Measurements from ENCODE around the gene KAT6B. TPM values are rescaled to one million over a fixed set of nuclear protein-coding genes. Genes with fewer than 3 reads are reported as not detected.

The KAT6B gene
- total and polyA plus RNA-seq, 2 experiments from 2014 or later = 7.7 to 12.4 TPM

DNA sequence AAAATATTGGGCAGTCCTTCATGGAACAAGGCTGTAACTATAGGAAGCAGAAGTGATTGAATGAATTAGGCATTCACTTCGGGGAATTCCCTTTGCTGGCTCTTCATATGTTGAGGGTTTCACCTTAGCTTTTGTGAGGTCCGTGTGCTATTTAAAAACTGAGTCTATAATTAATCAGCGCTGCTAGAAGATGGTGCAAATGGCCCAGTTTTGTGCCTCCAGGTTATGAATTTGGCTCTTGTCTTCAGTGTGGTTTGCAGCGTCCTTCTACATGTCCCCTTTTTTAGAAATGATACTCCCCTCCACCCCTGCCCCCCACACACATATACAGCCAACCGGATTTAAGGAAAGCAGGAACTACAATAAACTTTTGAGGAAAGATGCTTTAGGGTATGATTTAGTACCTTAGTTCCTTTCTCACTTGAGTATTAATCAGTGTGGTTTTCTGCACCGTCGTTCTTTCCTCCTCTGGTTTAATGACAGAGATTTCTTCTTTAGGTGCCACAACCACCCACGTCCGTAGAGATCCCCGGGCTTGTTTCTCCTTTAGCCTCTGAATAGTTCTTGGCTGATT lies 174.4 kb downstream of the KAT6B start:
- 82% methylated on average over 10 of the region's 10 CpGs for WGBS, 2 experiments (ENCODE audit: low coverage in 1 of 2, low lambda C conversion rate in 2 of 2, missing lambda C conversion rate in 2 of 2)
- no peak for TF ChIP-seq EZH2phosphoT487 (IDR thresholded peaks at IDR 0.05; ENCODE audit: insufficient read depth, low read depth)
- TF ChIP-seq EZH2 (IDR thresholded peaks at IDR 0.05; ENCODE audit: insufficient read depth, poor library complexity, severe bottlenecking) = no peak
- no peak overlapping the region for H3K4me3 ChIP-seq

GRCh38 chr10:75001715-75002350 lies 175.4 kb downstream of the KAT6B start:
- TF ChIP-seq EZH2 (IDR thresholded peaks at IDR 0.05; ENCODE audit: insufficient read depth, poor library complexity, severe bottlenecking) = no peak
- no peak for TF ChIP-seq EZH2phosphoT487 (IDR thresholded peaks at IDR 0.05; ENCODE audit: insufficient read depth, low read depth)
- Histone ChIP-seq H3K4me1 (ENCODE audit: insufficient read depth) (no peaks in the 10 kb centered on the region), H3K9me2 (ENCODE audit: insufficient read depth) (no peaks in the 10 kb centered on the region), H3K79me2 (ENCODE audit: insufficient read depth) (no peaks in the 10 kb centered on the region), H3K4me3 (no peak overlapping the region), H4K20me1 (ENCODE audit: insufficient read depth) (no peaks in the 10 kb centered on the region), H3K27ac (no peak overlapping the region), H2AFZ (no peak overlapping the region), H3K36me3 (ENCODE audit: low read depth) (peaks cover 4% of the 10 kb centered on the region; the same call in 1 of the 2 replicates), H3K4me2 (ENCODE audit: unreplicated experiment) (no peak overlapping the region), H3K9me3 (ENCODE audit: low read depth) (no peaks in the 10 kb centered on the region), H3K9ac (no peak overlapping the region), H3F3A (ENCODE audit: insufficient read depth) (no peaks in the 10 kb centered on the region), H3K27me3 (replicated peaks; ENCODE audit: insufficient read depth) (no peaks in the 10 kb centered on the region)
- WGBS, 2 experiments (ENCODE audit: low coverage in 1 of 2, low lambda C conversion rate in 2 of 2, missing lambda C conversion rate in 2 of 2) = 93 to 96% methylated on average over 5 of the region's 5 CpGs
- no peak for DNase-seq
- in situ Hi-C loops (cut with MboI) = no loop called here

More for the DNA sequence above, 174.4 kb downstream of the KAT6B start:
- Histone ChIP-seq H3K9me2 (ENCODE audit: insufficient read depth) (no peaks in the 10 kb centered on the region), H3K4me1 (ENCODE audit: insufficient read depth) (no peaks in the 10 kb centered on the region), H3F3A (ENCODE audit: insufficient read depth) (no peaks in the 10 kb centered on the region), H3K79me2 (ENCODE audit: insufficient read depth) (no peaks in the 10 kb centered on the region), H3K27me3 (replicated peaks; ENCODE audit: insufficient read depth) (no peaks in the 10 kb centered on the region), H3K27ac (no peak overlapping the region), H3K4me2 (ENCODE audit: unreplicated experiment) (no peak overlapping the region), H3K9me3 (ENCODE audit: low read depth) (no peaks in the 10 kb centered on the region), H4K20me1 (ENCODE audit: insufficient read depth) (no peaks in the 10 kb centered on the region), H3K9ac (no peak overlapping the region), H3K36me3 (ENCODE audit: low read depth) (peaks cover 3% of the 10 kb centered on the region; the same call in 1 of the 2 replicates), H2AFZ (no peak overlapping the region)
- in situ Hi-C loops (cut with MboI) = no loop called here
- no peak for DNase-seq

DNA sequence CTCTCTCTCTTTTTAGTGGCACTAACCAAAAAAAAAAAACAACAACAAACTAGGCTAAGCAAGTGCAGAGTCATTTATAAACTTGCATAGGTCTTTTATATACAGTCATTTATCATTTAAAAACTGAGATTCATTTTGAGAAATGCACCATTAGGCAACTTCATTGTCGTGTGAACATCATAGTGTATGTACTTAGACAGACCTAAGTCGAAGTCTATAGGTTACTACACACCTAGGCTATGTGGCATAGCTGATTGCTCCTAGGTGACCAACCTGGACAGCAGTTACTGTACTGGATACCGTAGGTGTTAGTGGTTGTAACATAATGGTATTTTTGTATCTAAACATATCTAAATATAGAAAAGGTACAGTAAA lies 175.9 kb downstream of the KAT6B start:
- H3K4me3 ChIP-seq = no peak overlapping the region
- TF ChIP-seq EZH2 (IDR thresholded peaks at IDR 0.05; ENCODE audit: insufficient read depth, poor library complexity, severe bottlenecking) (no peak), EZH2phosphoT487 (IDR thresholded peaks at IDR 0.05; ENCODE audit: insufficient read depth, low read depth) (no peak)

DNA sequence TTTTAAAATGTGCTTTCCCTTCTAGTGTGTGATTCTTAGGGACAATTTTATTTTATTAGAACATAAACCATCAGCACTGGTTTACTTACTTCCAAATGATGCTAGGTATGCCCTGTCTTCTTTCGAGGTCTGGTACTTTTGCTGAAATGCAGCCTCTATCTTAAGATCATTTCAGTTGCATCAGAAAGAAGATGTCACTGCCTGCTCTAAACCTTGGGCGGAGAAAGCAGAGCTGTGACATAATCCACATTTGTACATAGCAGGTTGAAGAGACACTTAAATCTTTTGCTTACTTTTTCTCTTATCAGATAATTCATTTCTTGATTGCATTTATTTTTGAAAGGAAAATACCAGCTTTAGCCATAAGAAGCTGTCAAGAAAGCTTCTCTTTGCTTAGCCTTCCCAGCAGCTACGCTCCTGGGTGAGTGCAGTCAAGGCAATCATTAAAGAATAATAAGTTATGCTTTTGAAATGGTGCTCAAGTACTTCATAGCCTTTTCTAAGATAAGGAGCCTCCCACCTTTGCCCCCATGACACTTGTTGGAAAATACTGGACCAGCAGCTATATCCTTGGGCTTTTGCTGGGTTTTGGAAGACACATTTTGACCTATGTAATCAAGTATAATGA lies 176.7 kb downstream of the KAT6B start:
- Histone ChIP-seq H3K4me1 (ENCODE audit: insufficient read depth) (no peaks in the 10 kb centered on the region), H3K9ac (no peak overlapping the region), H3K27ac (no peak overlapping the region), H3K36me3 (ENCODE audit: low read depth) (peaks cover 4% of the 10 kb centered on the region; the same call in 1 of the 2 replicates), H3K4me3 (no peak overlapping the region), H2AFZ (no peak overlapping the region), H3K9me3 (ENCODE audit: low read depth) (no peaks in the 10 kb centered on the region), H3K79me2 (ENCODE audit: insufficient read depth) (no peaks in the 10 kb centered on the region), H3K4me2 (ENCODE audit: unreplicated experiment) (no peak overlapping the region), H3F3A (ENCODE audit: insufficient read depth) (no peaks in the 10 kb centered on the region), H3K27me3 (replicated peaks; ENCODE audit: insufficient read depth) (no peaks in the 10 kb centered on the region), H4K20me1 (ENCODE audit: insufficient read depth) (no peaks in the 10 kb centered on the region), H3K9me2 (ENCODE audit: insufficient read depth) (no peaks in the 10 kb centered on the region)
- no peak for DNase-seq
- in situ Hi-C loops (cut with MboI) = no loop called here
- 87 to 90% methylated on average over 3 of the region's 3 CpGs for WGBS, 2 experiments (ENCODE audit: low coverage in 1 of 2, low lambda C conversion rate in 2 of 2, missing lambda C conversion rate in 2 of 2)
- TF ChIP-seq EZH2phosphoT487 (IDR thresholded peaks at IDR 0.05; ENCODE audit: insufficient read depth, low read depth) (no peak), EZH2 (IDR thresholded peaks at IDR 0.05; ENCODE audit: insufficient read depth, poor library complexity, severe bottlenecking) (no peak)

More for the DNA sequence above, 175.9 kb downstream of the KAT6B start:
- H3K36me3 ChIP-seq (ENCODE audit: low read depth) = peaks cover 4% of the 10 kb centered on the region; the same call in 1 of the 2 replicates
- H3K9me2 ChIP-seq (ENCODE audit: insufficient read depth) = no peaks in the 10 kb centered on the region
- H3K4me2 ChIP-seq (ENCODE audit: unreplicated experiment) = no peak overlapping the region
- no peaks in the 10 kb centered on the region for H3F3A ChIP-seq (ENCODE audit: insufficient read depth)
- no peak for DNase-seq
- in situ Hi-C loops (cut with MboI) = no loop called here
- no peaks in the 10 kb centered on the region for H3K4me1 ChIP-seq (ENCODE audit: insufficient read depth)
- no peak overlapping the region for H3K9ac ChIP-seq
- WGBS, 2 experiments (ENCODE audit: low coverage in 1 of 2, low lambda C conversion rate in 2 of 2, missing lambda C conversion rate in 2 of 2) = 91 to 95% methylated on average over 3 of the region's 3 CpGs
- H3K79me2 ChIP-seq (ENCODE audit: insufficient read depth) = no peaks in the 10 kb centered on the region
- H4K20me1 ChIP-seq (ENCODE audit: insufficient read depth) = no peaks in the 10 kb centered on the region
- H3K9me3 ChIP-seq (ENCODE audit: low read depth) = no peaks in the 10 kb centered on the region
- H3K27ac ChIP-seq = no peak overlapping the region
- H2AFZ ChIP-seq = no peak overlapping the region
- no peaks in the 10 kb centered on the region for H3K27me3 ChIP-seq (replicated peaks; ENCODE audit: insufficient read depth)
